Astrocyte of the spinal cord (primary cell): ENCODE measurements around the gene MSLN.

Experiments used
- DNase-seq: peaks from one replicate; pipeline ENCODE4 v3.0.0; 2011; ENCODE audit warnings: low read depth, low spot score
- H3K4me3 ChIP-seq: 2 replicates; pipeline ENCODE4 v1.5.1; 2011; ENCODE audit warnings: low read depth, mild to moderate bottlenecking, low read length, moderate library complexity
- CTCF ChIP-seq: IDR thresholded peaks from 2 replicates; pipeline ENCODE4 v1.5.1; 2012; ENCODE audit warnings: low read depth, mild to moderate bottlenecking, low read length, inconsistent platforms
- in situ Hi-C: cut with HindIII; loops from 2 replicates; pipeline ENCODE4 v1.10.0; 2017; ENCODE audit warnings: low sequenced_read_pairs

The MSLN gene

GRCh38 chr16:782258-782657, 21.7 kb downstream of the MSLN start:
- DNase-seq, result no peak
- in situ Hi-C loops, result no loop called here
- H3K4me3 ChIP-seq, result no peak overlapping the region
- TF ChIP-seq CTCF, result no peak

- in situ Hi-C loops, result no loop called here
- no peak for TF ChIP-seq CTCF
These were observed 22.4 kb downstream of the MSLN start for GRCh38 chr16:782766-783403.

GRCh38 chr16:783404-784161, 23.0 kb downstream of the MSLN start:
- no peak overlapping the region for H3K4me3 ChIP-seq
- in situ Hi-C loops, result no loop called here
- DNase-seq, result no peak
- TF ChIP-seq CTCF, result no peak

More at GRCh38 chr16:782766-783403, 22.4 kb downstream of the MSLN start:
- no peak overlapping the region for H3K4me3 ChIP-seq
- DNase-seq, result no peak

DNA sequence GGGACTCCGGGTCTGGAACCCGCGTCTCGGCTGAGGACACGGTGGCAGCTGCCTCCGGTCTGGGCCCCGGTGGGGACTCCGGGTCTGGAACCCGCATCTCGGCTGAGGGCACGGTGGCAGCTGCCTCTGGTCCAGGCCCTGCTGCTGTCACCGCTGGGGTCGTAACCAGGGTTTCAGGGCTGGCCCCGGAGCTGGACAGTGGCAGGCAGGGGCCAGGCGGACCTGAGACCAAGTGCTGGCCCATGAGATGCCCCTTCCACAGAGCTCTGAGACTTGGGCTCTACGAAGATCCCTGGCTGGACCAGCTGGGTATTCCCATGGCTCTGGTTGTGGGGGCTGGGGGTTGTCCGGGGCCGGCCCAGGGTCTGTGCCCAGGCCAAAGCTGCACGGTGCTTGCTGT, 23.9 kb downstream of the MSLN start:
- DNase-seq, result no peak
- no peak for TF ChIP-seq CTCF
- H3K4me3 ChIP-seq, result no peak overlapping the region
- in situ Hi-C loops, result no loop called here

DNA sequence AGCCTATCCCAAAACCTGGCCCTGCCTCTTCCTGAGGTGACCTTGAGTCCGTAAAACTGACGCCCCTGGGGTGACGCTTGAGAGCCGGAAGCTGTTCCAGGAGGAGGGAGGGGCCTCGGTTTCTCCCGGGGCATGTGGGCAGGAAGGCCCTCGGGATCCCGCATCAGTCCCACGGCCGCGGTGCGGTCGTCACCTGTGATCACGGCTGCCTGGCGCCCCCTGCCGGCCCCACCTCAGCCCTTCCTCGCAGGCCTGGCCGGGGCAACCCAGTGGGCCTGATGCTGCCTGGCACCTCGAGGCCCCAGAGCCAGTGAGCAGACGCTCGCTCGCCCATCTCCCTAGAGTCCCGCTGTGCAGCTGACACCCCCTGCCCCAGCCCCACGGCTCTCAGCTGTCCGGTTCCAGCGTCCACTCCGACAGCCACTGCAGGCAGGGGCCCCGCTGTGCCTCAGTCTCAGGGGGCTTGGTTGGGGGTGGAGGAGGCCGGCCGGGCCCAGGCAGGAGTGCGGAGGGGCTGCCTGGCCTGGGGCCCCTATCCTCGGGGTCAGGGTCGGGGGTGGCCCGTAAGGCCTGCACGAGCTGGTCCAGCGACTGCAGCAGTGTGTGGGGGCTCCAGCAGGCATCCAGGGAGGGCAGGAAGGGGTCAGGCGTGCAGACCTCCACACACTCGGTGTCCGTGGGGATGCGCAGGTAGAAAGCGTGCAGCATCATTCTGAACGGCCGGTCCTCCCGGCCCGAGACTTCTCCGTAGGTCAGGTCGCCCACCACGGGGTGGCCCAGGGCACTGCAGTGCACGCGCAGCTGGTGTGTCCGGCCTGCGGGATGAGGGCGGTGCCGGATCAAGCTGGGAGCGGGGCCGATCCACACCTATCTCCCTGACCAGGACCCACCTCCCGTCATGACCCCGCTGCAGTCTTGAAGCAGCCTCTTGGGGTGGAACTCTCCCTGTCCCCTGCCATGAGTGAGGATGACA, 25.3 kb downstream of the MSLN start:
- in situ Hi-C loops, result no loop called here
- TF ChIP-seq CTCF, result peak; percentile 78
- peak; percentile 32 for DNase-seq
- H3K4me3 ChIP-seq, result no peak overlapping the region

- peak overlapping the region; percentile 84 for H3K4me3 ChIP-seq
- no peak for DNase-seq
- in situ Hi-C loops, result no loop called here
- no peak for TF ChIP-seq CTCF
These were observed 26.9 kb downstream of the MSLN start for GRCh38 chr16:787321-787966.
